OCI-LY1 (cell line): Measurements from ENCODE around the gene GALNT2.

Experiments
- EZH2 ChIP-seq: fragments of 200-600 bp; sonication (generic), shearing (Covaris generic); IDR thresholded peaks from 2 replicates; pipeline ENCODE4 v1.8.0; 2017; ENCODE audit warnings: borderline replicate concordance, mixed run types, mild to moderate bottlenecking, antibody characterized with exemption, low read length, moderate library complexity, mixed read lengths
- TF ChIP-seq, protein P1 (sequence below): fragments of 200-600 bp; sonication (generic), shearing (Covaris generic); IDR thresholded peaks from 2 replicates; pipeline ENCODE4 v1.5.1; 2017; ENCODE audit warnings: mild to moderate bottlenecking, antibody characterized with exemption, low read length, moderate library complexity, mixed read lengths

DNA sequence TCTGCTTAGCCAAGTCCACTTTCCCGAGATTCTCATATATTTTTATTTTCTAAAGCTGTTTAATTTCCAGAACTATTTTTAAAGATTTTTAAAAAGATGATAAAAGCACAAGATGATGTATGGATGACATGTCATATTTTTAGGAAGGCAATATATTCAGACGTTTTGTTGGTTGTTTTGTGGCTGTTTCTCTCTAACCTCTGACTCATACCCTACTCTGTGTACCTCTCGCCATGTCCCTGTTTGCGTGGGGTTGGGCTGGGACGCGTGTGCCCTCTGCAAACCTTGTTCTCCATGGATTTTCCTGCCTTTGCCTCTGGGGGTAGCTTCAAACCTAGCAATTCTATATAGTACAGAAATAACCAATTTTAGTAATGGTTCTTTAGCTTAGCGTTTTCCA lies 132.0 kb downstream of the GALNT2 start:
- TF ChIP-seq, protein P1, sequence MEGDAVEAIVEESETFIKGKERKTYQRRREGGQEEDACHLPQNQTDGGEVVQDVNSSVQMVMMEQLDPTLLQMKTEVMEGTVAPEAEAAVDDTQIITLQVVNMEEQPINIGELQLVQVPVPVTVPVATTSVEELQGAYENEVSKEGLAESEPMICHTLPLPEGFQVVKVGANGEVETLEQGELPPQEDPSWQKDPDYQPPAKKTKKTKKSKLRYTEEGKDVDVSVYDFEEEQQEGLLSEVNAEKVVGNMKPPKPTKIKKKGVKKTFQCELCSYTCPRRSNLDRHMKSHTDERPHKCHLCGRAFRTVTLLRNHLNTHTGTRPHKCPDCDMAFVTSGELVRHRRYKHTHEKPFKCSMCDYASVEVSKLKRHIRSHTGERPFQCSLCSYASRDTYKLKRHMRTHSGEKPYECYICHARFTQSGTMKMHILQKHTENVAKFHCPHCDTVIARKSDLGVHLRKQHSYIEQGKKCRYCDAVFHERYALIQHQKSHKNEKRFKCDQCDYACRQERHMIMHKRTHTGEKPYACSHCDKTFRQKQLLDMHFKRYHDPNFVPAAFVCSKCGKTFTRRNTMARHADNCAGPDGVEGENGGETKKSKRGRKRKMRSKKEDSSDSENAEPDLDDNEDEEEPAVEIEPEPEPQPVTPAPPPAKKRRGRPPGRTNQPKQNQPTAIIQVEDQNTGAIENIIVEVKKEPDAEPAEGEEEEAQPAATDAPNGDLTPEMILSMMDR = no peak
- TF ChIP-seq EZH2 = no peak
